Adrenal gland (tissue), 5 donors: ENCODE measurements around the gene ZSCAN5B.

Source experiments
- POLR2A ChIP-seq, 2 donors: fragments of 450-650 bp; IDR thresholded peaks; one replicate each; pipeline ENCODE4 v1.6.1; 2017; ENCODE audit warnings: antibody characterized with exemption in 2 of 2, mild to moderate bottlenecking in 2 of 2, moderate library complexity in 1 of 2
- TF ChIP-seq, protein P1 (sequence below), 6 experiments: fragments of 450-650 bp in 4 of 6; fragments of 200-600 bp in 2 of 6; sonication (generic) in 1 of 6; IDR thresholded peaks; 1 replicate in 5 of 6; 2 replicates in 1 of 6; pipeline versions ENCODE4 v1.5.1 to v1.8.0; 2016 to 2021; ENCODE audit warnings: antibody characterized with exemption in 6 of 6, mild to moderate bottlenecking in 2 of 6, moderate library complexity in 1 of 6
- donor health status: DM: no; HTN: no; CAD: no.

DNA sequence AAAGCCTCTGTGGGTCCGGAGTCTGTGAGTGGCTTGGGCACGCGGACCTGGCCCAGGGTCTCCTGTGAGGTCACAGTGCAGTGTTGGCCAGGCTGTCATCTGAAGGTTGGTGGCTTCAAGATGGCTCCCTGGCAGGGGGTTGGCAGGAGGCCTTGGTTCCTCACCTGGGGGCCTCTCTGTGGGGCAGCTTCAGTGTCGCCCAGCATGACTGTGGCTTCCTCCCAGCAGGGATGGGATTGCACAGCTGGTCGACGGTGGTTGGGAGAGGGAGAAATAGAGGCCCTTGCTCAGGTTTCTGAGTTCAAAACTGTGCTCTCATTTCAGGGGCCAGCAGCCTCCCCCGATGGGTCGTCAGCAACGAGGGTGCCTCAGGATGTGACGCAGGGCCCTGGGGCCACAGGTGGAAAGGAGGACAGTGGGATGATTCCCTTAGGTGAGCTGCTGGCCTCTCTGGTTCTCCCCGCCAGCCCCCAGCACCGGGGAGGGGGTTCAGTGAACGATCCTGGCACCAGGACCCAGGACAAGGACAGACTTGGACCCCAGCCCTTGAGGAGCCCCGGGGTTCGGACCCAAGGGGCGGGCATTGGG is 39.3 kb downstream of the ZSCAN5B start:
- TF ChIP-seq, protein P1, sequence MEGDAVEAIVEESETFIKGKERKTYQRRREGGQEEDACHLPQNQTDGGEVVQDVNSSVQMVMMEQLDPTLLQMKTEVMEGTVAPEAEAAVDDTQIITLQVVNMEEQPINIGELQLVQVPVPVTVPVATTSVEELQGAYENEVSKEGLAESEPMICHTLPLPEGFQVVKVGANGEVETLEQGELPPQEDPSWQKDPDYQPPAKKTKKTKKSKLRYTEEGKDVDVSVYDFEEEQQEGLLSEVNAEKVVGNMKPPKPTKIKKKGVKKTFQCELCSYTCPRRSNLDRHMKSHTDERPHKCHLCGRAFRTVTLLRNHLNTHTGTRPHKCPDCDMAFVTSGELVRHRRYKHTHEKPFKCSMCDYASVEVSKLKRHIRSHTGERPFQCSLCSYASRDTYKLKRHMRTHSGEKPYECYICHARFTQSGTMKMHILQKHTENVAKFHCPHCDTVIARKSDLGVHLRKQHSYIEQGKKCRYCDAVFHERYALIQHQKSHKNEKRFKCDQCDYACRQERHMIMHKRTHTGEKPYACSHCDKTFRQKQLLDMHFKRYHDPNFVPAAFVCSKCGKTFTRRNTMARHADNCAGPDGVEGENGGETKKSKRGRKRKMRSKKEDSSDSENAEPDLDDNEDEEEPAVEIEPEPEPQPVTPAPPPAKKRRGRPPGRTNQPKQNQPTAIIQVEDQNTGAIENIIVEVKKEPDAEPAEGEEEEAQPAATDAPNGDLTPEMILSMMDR (IDR thresholded peaks at IDR 0.05) = no peak
- TF ChIP-seq POLR2A (IDR thresholded peaks at IDR 0.05) = no peak
